Stimulated activated CD4-positive, alpha-beta T cell treated with anti-CD3 and anti-CD28 coated beads, Interleukin-1b, Interleukin-23, amount 100 ng/mL, for 24 hours (primary cell): ENCODE results near the gene MUS81.
A peak's percentile ranks its signal among the peaks of the same experiment; 100 is the strongest.
"Not testable (repeated sequence)": the region's sequence is repeated elsewhere in the genome, so short reads cannot be mapped to it uniquely, and the experiment has no call there.

Source experiments
- DNase-seq, 4 experiments: peaks; one replicate each; pipeline ENCODE4 v3.0.0-alpha.2; 2020; ENCODE audit warnings: low read depth in 4 of 4, low spot score in 1 of 4

MUS81 gene

GRCh38 chr11:65847746-65848145, 12.5 kb upstream of the MUS81 start:
- DNase-seq = no peak

- DNase-seq = not testable (repeated sequence)
Measured at GRCh38 chr11:65848693-65849092, 11.5 kb upstream of the MUS81 start.

GRCh38 chr11:65849366-65849765, 10.9 kb upstream of the MUS81 start:
- DNase-seq = no peak

GRCh38 chr11:65849771-65850216, 10.4 kb upstream of the MUS81 start:
- no peak for DNase-seq

GRCh38 chr11:65850217-65851082, 9.8 kb upstream of the MUS81 start:
- no peak for DNase-seq

GRCh38 chr11:65851083-65851579, 9.1 kb upstream of the MUS81 start:
- no peak for DNase-seq

GRCh38 chr11:65851811-65852507, 8.3 kb upstream of the MUS81 start:
- no peak for DNase-seq

GRCh38 chr11:65852508-65853245, 7.6 kb upstream of the MUS81 start:
- no peak for DNase-seq

- DNase-seq = no peak
Measured at GRCh38 chr11:65853246-65853979, 6.8 kb upstream of the MUS81 start.

- DNase-seq = no peak
Measured at GRCh38 chr11:65854161-65854592, 6.1 kb upstream of the MUS81 start.

- no peak for DNase-seq
Measured at GRCh38 chr11:65854852-65855837, 5.1 kb upstream of the MUS81 start.

GRCh38 chr11:65855927-65856363, 4.3 kb upstream of the MUS81 start:
- no peak for DNase-seq

GRCh38 chr11:65856689-65857499, 3.3 kb upstream of the MUS81 start:
- DNase-seq = peak; percentile 57 to 82 (median 67)

GRCh38 chr11:65857500-65857852, 2.8 kb upstream of the MUS81 start:
- DNase-seq = peak in 1 of 4 experiments; percentile 45

- DNase-seq = peak; percentile 83 to 96 (median 90)
Measured at GRCh38 chr11:65857853-65858680, 2.2 kb upstream of the MUS81 start, which contains the start of gene CFL1. Gene CFL1 (minus strand): TSS chr11:65858180. CDS start chr11:65858099, 81 bp downstream.

- no peak for DNase-seq
Measured at GRCh38 chr11:65858681-65859087, 1.5 kb upstream of the MUS81 start.

GRCh38 chr11:65859095-65859811, 980 bp upstream of the MUS81 start:
- DNase-seq = peak; percentile 91 to 100 (median 94)
